Measurements from ENCODE around the gene ZCCHC4.
"Not testable (repeated sequence)": the region's sequence is repeated elsewhere in the genome, so short reads cannot be mapped to it uniquely, and the experiment has no call there.

Gene ZCCHC4

DNA sequence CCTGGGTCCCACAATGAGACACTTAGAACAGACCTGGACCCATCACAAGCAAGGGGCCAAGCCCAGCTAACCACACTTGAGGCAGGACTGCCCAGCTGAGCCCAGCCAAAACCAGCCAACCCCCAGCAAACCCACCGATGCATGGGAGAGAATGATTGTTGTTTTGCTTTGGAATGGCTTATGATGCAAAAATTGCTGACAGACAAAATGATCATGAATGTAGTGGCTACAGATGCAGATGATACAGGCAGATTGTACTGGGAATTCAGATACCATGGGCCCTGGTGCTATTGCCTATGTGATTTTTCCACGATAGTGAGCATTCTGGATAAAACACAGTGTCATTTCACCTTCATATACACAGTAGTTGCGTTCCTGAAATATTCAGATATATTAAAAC is 9.0 kb upstream of the ZCCHC4 start:
- no peak for TF ChIP-seq JUND (IDR thresholded peaks at IDR 0.05; ENCODE audit: low read depth)
- in situ Hi-C loops (cut with HindIII; ENCODE audit: low pct_unique_long_range_greater_than_20kb, low sequenced_read_pairs), result no loop called here
- no peak for DNase-seq (ENCODE audit: low read depth in 1 of 2, low spot score in 1 of 2)

DNA sequence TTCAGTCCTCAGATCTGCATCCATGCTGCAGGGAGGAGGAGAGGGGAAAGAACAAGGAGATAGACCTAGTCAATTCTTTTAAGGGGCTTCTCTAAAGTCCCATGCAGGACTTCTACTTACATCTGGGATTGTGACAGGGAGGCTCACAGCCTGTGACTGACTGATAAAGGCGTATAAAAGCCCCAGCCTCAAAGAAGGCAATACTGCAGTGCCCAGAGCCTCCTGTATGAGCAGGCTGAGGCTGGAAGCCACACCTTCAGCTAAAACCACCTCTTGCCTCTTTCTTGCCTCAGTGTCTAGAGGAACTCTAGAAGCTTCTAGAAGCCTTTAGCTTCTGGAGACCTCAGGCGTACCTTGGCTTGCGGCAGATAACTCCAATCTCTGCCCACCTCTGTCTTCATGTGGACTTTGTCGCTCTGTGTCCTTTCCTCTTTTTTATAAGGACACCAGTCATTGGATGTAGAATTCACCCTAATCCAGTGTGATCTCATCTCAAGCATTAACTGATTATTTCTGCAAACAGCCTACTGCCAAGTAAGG is 6.0 kb upstream of the ZCCHC4 start:
- TF ChIP-seq JUND (IDR thresholded peaks at IDR 0.05; ENCODE audit: low read depth), result no peak
- no peak for DNase-seq (ENCODE audit: low read depth in 1 of 2, low spot score in 1 of 2)
- in situ Hi-C loops (cut with HindIII; ENCODE audit: low pct_unique_long_range_greater_than_20kb, low sequenced_read_pairs), result no loop called here

DNA sequence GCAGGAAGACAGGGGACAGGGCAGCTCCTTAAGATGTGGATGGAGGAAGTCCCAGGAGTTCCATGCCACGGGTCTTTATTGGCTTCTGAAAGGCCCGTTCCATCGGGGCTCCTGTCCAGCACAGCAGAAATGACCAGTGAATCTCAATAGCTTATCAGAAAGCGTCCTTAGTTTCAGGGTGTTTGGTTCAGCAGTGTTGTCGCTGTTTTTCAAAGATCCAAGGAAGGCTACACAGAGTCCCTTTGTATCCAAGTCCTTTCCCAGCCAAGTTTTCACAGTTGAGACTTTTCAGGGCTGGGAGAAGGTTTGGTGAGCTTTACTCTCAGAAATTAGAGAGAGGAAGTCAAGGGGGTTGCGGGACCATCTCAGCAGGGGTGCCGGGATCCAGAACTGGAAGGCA is 5.0 kb upstream of the ZCCHC4 start:
- in situ Hi-C loops (cut with HindIII; ENCODE audit: low pct_unique_long_range_greater_than_20kb, low sequenced_read_pairs), result no loop called here
- no peak for TF ChIP-seq JUND (IDR thresholded peaks at IDR 0.05; ENCODE audit: low read depth)
- DNase-seq (ENCODE audit: low read depth in 1 of 2, low spot score in 1 of 2), result no peak

DNA sequence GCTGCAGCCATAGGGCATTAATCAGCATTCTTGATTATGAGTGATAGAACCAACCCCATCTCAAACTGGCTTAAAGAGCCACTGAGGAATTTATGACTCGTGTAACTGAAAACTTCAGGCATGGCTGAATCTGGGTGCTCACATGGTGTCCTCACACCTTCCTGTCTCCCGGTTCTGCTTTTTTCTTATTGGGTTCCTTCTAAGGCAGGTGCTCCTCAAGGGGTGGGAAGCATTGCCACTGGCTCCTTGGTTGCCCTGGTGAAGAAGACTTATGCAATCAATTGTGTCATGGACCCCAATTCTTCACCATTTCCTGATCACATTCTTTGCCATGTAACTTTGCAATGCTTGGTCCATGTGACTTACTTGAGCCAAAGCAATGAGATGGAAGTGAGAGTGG is 4.3 kb upstream of the ZCCHC4 start:
- in situ Hi-C loops (cut with HindIII; ENCODE audit: low pct_unique_long_range_greater_than_20kb, low sequenced_read_pairs), result no loop called here
- no peak for DNase-seq (ENCODE audit: low read depth in 1 of 2, low spot score in 1 of 2)
- no peak for TF ChIP-seq JUND (IDR thresholded peaks at IDR 0.05; ENCODE audit: low read depth)

DNA sequence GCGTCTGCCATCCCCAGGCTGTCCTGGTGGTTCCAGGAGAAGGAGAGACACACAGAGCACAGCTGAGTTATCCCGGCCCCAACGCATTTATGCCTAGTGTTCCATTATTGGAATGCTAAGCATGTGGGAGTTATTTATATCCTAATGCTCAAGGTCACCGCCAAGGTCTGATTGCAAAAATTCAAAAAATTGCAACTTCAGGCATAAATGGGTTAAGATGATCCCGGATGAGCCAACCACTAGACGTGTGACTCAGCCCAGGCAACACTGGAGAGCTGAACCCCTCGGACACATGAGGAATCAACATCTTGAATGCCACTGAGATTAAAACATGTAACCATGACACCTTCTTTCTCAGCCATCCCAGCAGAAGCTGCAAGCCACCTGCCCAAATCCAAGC is 3.8 kb upstream of the ZCCHC4 start:
- DNase-seq (ENCODE audit: low read depth in 1 of 2, low spot score in 1 of 2), result no peak
- TF ChIP-seq JUND (IDR thresholded peaks at IDR 0.05; ENCODE audit: low read depth), result no peak
- in situ Hi-C loops (cut with HindIII; ENCODE audit: low pct_unique_long_range_greater_than_20kb, low sequenced_read_pairs), result no loop called here

DNA sequence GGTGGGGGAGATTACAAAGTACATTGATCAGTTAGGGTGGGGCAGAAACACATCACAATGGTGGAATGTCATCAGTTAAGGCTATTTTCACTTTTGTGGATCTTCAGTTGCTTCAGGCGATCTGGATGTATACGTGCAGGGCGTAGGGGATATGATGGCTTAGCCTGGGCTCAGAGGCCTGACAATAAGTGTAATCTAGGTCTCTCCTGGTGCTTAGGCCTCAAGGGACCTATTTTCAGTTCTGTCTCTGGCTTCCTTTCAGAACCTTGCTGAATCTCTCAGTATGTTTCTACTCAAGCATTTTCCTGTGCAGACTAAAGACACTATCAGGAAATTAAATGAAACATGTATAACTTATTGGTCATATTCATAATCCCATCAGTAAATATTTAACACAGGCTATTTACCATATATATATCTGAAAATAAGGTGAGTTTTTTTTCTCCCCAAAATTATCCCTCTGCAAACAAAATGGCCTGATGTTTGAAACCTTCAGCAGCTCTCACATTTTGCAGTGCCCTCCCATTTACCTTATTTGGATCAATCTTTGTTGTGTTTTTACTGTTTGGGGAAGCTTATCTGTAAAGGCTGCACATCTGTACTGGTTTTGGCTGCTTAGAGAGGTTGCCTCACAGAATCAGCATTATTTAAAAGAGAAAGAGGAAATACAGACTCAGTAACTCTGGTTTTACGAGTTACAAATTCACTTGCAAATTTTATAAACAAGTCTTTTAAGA is 2.3 kb upstream of the ZCCHC4 start:
- DNase-seq (ENCODE audit: low read depth in 1 of 2, low spot score in 1 of 2), result no peak
- in situ Hi-C loops (cut with HindIII; ENCODE audit: low pct_unique_long_range_greater_than_20kb, low sequenced_read_pairs), result no loop called here
- TF ChIP-seq JUND (IDR thresholded peaks at IDR 0.05; ENCODE audit: low read depth), result no peak

DNA sequence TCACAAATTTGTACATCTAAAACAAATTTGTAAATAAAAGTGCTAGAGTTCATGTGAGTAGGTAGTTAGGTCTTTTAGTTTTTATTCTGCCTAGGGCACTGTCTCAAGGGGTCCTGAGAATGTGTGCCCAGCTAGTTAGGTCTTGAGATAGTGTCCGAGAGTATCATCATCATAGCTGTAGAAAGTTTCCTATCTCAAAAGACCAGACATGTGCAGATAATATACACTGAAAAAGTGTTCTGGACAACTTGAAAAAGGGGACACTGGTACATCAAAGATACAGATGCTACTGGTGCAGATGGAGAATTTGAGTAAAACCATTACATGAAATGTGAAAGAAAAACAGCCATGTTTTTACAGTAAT is 1.8 kb upstream of the ZCCHC4 start:
- no peak for DNase-seq (ENCODE audit: low read depth in 1 of 2, low spot score in 1 of 2)
- no peak for TF ChIP-seq JUND (IDR thresholded peaks at IDR 0.05; ENCODE audit: low read depth)
- in situ Hi-C loops (cut with HindIII; ENCODE audit: low pct_unique_long_range_greater_than_20kb, low sequenced_read_pairs), result no loop called here

DNA sequence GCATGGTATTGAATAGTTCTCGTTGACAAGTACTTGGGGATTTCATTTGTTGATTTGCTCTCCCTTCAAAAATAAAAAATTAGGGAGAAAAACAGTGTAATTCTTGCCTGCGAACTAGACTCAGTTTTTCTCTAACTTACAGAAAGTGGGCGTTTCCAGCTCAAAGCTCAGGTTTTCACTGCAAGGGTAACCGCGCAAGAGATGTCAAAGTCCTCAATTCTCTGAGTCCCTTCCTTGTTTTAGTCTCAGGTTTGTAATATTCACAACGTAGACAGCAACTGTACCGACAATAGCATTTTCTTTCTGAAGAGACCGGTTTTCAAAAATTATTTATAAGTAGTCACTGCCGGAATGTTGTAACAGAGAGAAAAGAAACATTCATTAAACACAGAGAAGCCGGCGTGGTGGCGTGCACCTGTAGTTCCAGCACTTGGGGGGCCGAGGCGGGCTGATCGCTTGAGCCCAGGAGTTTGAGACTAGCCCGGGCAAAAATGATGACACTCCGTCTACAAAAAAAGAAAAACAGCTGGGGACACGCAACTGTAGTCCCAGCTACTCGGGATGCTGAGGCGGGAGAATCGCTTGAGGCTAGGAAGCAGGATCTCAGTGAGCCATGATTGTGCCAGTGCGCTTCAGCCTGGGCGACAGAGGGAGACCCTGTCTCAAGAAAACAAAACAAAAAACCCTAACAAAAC is 774 bp downstream of the ZCCHC4 start:
- in situ Hi-C loops (cut with HindIII; ENCODE audit: low pct_unique_long_range_greater_than_20kb, low sequenced_read_pairs), result no loop called here
- no peak for TF ChIP-seq JUND (IDR thresholded peaks at IDR 0.05; ENCODE audit: low read depth)
- peak in 1 of 2 experiments; percentile 4 for DNase-seq (ENCODE audit: low read depth in 1 of 2, low spot score in 1 of 2)

DNA sequence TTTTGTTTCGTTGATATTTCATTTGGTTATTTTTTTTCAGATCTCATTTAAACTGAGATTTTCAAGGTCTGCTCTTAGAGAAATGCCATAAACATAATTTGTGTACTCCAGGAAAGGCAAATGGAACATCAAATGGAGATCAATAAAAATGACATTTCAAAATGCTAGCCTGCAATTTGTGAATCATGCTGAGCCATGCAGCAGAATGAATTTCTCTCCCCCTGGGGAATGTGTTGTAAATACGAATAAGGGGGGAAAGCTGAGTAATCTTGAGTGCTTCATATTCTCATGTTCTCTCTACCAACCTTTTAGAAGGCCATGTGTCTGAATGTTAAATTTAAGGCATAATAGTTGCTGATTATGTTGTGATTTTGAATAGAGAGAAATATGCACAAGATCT is 7.8 kb downstream of the ZCCHC4 start:
- no peak for TF ChIP-seq JUND (IDR thresholded peaks at IDR 0.05; ENCODE audit: low read depth)
- in situ Hi-C loops (cut with HindIII; ENCODE audit: low pct_unique_long_range_greater_than_20kb, low sequenced_read_pairs), result no loop called here
- DNase-seq (ENCODE audit: low read depth in 1 of 2, low spot score in 1 of 2), result no peak

DNA sequence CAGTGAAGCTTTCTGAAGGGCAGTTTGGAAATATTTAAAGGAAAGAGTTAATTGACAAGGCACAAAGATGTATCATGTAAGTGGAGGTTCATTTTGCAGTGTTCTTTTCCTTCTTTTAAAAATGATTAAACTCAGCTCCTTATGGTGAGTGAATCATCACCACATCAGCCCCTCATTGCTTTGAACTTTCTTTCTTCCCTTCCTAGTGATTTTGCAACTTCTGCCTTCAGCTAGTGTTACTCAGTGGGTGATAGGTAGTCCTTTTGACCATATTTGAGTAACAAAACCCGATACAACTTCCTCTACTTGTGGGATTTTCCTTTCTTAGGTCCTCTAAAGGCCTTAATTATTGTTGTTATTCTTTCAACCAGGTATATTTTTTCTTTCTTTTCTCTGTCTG is 8.2 kb downstream of the ZCCHC4 start:
- no peak for DNase-seq (ENCODE audit: low read depth in 1 of 2, low spot score in 1 of 2)
- TF ChIP-seq JUND (IDR thresholded peaks at IDR 0.05; ENCODE audit: low read depth), result no peak
- in situ Hi-C loops (cut with HindIII; ENCODE audit: low pct_unique_long_range_greater_than_20kb, low sequenced_read_pairs), result no loop called here

DNA sequence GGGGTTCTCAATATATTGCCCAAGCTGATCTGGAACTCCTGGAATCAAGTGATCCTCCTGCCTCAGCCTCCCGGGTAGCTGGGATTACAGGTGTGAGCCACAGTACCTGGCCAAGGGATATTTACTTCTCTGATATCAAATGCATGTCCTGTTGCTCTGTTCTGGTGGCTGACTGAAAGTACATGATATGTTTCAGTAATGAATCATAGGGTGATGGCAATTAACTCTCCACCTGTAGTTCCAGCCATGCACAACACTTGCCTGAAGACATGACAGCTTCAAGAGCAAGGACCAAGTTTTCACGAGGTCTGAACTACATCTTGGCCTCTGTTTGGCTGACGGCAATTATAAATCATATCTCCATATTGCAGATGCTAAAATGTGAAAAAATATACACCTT is 9.1 kb downstream of the ZCCHC4 start:
- DNase-seq (ENCODE audit: low read depth in 1 of 2, low spot score in 1 of 2), result no peak
- no peak for TF ChIP-seq JUND (IDR thresholded peaks at IDR 0.05; ENCODE audit: low read depth)
- in situ Hi-C loops (cut with HindIII; ENCODE audit: low pct_unique_long_range_greater_than_20kb, low sequenced_read_pairs), result no loop called here

DNA sequence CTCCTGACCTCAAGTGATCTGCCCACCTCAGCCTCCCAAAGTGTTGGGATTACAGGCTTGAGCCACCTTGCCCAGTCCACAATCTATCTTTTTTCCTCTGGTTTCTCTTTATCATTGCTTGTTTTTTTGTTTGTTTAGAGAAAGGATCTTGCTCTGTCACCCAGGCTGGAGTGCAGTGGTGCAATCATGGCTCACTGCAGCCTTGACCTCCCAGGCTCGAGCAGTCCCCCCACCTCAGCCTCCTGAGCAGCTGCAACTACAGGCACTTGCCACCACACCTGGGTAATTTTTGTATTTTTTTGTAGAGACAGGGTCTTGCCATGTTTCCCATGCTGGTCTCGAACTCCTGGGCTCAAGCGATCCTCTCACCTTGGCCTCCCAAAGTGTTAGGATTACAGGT is 15.9 kb downstream of the ZCCHC4 start:
- DNase-seq (ENCODE audit: low read depth in 1 of 2, low spot score in 1 of 2); in situ Hi-C loops (cut with HindIII; ENCODE audit: low pct_unique_long_range_greater_than_20kb, low sequenced_read_pairs): not testable (repeated sequence)

DNA sequence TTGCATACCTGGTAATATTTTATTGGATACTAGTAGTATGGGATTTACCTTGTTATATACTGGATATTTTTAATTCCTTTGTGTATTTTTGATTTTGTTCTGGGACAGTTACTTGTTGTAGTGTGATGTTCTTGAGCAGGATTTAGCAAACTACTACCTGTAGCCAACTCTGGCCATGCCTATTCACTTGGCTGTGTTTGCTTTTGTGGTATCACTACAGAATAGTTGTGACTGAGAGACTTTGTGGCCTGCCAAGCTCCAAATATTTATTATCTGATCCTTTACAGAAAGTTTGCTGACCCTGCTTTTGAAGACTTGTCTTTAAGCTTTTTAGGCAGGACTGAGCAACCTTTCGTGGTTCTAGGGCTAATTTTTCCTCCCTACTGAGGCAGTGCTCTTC is 17.8 kb downstream of the ZCCHC4 start:
- DNase-seq (ENCODE audit: low read depth in 1 of 2, low spot score in 1 of 2), result no peak
- in situ Hi-C loops (cut with HindIII; ENCODE audit: low pct_unique_long_range_greater_than_20kb, low sequenced_read_pairs), result no loop called here
- no peak for TF ChIP-seq JUND (IDR thresholded peaks at IDR 0.05; ENCODE audit: low read depth)

Data from T47D (cell line).